ENCODE data around the gene TMEM243. TPM values are rescaled to one million over a fixed set of nuclear protein-coding genes. Genes with fewer than 3 reads are reported as not detected.

The TMEM243 gene
- total RNA-seq, 1 donor from 2014 or later = 25.4 TPM

- H3K27me3 ChIP-seq (ENCODE audit: insufficient read depth, low read length) = no peaks in the 10 kb centered on the region
- peaks cover 18% of the 10 kb centered on the region for H3K4me1 ChIP-seq (ENCODE audit: insufficient read depth, low read length)
- H3K36me3 Mint-ChIP-seq (ENCODE audit: low read depth, unreplicated experiment) = peaks cover 2% of the 10 kb centered on the region
- FAIRE-seq (no peak), DNase-seq (ENCODE audit: low read depth) (no peak)
- no peak overlapping the region for H2AFZ ChIP-seq (ENCODE audit: low read depth, low read length)
- no peaks in the 10 kb centered on the region for H3K27me3 Mint-ChIP-seq (ENCODE audit: low read depth, unreplicated experiment)
- H3K79me2 ChIP-seq (ENCODE audit: insufficient read depth, low read length) = peaks cover 67% of the 10 kb centered on the region
- H3K27ac ChIP-seq (ENCODE audit: low read depth, low read length) = peak overlapping the region; percentile 87
- peak overlapping the region; percentile 99 for H3K4me3 Mint-ChIP-seq (ENCODE audit: unreplicated experiment)
- peak overlapping the region; percentile 89 for H3K4me2 ChIP-seq (ENCODE audit: low read length)
- H3K9ac ChIP-seq (ENCODE audit: low read length) = peak overlapping the region; percentile 99
- no peaks in the 10 kb centered on the region for H3K36me3 ChIP-seq (ENCODE audit: insufficient read depth, low read length)
- no peak for TF ChIP-seq CTCF (IDR thresholded peaks at IDR 0.05; ENCODE audit: insufficient read depth, low read depth, low read length)
- no peak for TF ChIP-seq EZH2 (IDR thresholded peaks at IDR 0.05; ENCODE audit: insufficient read depth, low read length)
- no peaks in the 10 kb centered on the region for H3K9me3 ChIP-seq (ENCODE audit: insufficient read depth, low read depth, low read length)
- H4K20me1 ChIP-seq (ENCODE audit: insufficient read depth, low read length) = peaks cover 52% of the 10 kb centered on the region
- H3K4me3 ChIP-seq (ENCODE audit: insufficient read depth, low read depth, low read length) = peak overlapping the region; percentile 87
- H3K9me3 Mint-ChIP-seq (ENCODE audit: unreplicated experiment) = no peaks in the 10 kb centered on the region
- peak overlapping the region; percentile 10 for H3K27ac Mint-ChIP-seq (ENCODE audit: unreplicated experiment)
- peaks cover 26% of the 10 kb centered on the region for H3K4me1 Mint-ChIP-seq (ENCODE audit: low read depth, unreplicated experiment)
These were observed 65.0 kb downstream of the TMEM243 start for GRCh38 chr7:87154569-87154968.

DNA sequence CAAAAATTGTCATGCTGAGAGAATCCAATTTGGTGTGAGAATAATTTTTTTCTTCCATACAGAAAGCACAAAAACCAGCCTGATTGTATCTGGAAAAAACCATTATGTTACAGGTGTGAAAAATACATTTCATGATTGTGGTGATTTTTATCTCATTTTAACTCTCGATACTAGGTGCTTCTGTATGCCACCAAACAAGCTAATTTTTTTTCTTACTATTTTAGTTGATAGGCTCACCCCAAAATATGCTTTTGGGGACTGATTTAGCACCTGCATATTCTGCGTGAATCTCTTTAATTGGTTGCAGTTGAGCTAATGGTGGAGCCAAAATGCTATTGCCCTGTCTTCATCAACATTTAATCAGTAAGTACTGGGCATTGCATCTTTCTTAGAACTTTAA lies 65.4 kb downstream of the TMEM243 start:
- peak overlapping the region; percentile 87 for H3K4me3 ChIP-seq (ENCODE audit: insufficient read depth, low read depth, low read length)
- peak overlapping the region; percentile 99 for H3K9ac ChIP-seq (ENCODE audit: low read length)
- peaks cover 63% of the 10 kb centered on the region for H3K79me2 ChIP-seq (ENCODE audit: insufficient read depth, low read length)
- no peaks in the 10 kb centered on the region for H3K27me3 ChIP-seq (ENCODE audit: insufficient read depth, low read length)
- FAIRE-seq (no peak), DNase-seq (ENCODE audit: low read depth) (no peak)
- Mint-ChIP-seq H3K36me3 (ENCODE audit: low read depth, unreplicated experiment) (peaks cover 2% of the 10 kb centered on the region), H3K4me1 (ENCODE audit: low read depth, unreplicated experiment) (peaks cover 25% of the 10 kb centered on the region), H3K27me3 (ENCODE audit: low read depth, unreplicated experiment) (no peaks in the 10 kb centered on the region), H3K4me3 (ENCODE audit: unreplicated experiment) (peak overlapping the region; percentile 99), H3K27ac (ENCODE audit: unreplicated experiment) (no peak overlapping the region), H3K9me3 (ENCODE audit: unreplicated experiment) (no peaks in the 10 kb centered on the region)
- peak overlapping the region; percentile 87 for H3K27ac ChIP-seq (ENCODE audit: low read depth, low read length)
- no peaks in the 10 kb centered on the region for H3K36me3 ChIP-seq (ENCODE audit: insufficient read depth, low read length)
- peaks cover 49% of the 10 kb centered on the region for H4K20me1 ChIP-seq (ENCODE audit: insufficient read depth, low read length)
- H3K9me3 ChIP-seq (ENCODE audit: insufficient read depth, low read depth, low read length) = no peaks in the 10 kb centered on the region
- H3K4me1 ChIP-seq (ENCODE audit: insufficient read depth, low read length) = peaks cover 18% of the 10 kb centered on the region
- TF ChIP-seq EZH2 (IDR thresholded peaks at IDR 0.05; ENCODE audit: insufficient read depth, low read length) (no peak), CTCF (IDR thresholded peaks at IDR 0.05; ENCODE audit: insufficient read depth, low read depth, low read length) (no peak)
- H2AFZ ChIP-seq (ENCODE audit: low read depth, low read length) = no peak overlapping the region
- H3K4me2 ChIP-seq (ENCODE audit: low read length) = peak overlapping the region; percentile 89

DNA sequence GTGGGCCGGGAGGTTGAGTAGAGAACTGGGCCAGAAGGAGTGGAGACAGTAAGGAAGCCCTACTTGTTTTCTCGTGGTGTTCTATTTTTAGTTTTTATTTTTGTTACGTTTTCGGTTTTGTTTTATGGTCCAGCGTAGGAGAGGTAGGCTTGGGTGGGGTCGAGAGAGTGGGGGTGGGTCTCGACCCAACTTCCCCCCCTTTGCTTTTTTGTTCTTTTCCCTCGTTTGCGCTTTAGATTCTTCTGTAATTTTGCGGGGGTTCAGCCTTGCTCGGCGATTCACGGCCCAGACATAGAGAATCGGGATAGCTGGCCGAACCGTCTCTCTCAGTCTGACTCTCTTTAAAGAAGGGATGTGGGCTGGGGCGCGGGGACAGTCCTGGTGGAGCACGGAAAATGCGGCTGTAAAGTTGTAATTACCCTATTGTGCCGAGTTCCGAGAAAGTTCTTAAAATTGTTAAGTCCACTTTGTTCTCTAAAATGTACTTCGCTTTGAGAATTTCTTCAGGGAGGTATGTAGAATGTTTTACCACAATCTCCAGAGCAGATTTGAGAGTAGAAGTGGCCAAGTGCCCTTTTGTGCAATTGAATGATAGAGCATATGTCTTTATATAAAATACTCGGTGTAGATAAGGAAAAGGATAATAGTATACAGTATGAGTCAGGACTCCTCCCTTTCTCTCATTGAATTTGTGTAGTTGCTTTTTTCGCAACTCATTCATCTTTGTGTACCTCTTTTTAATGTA lies 66.5 kb downstream of the TMEM243 start:
- Histone ChIP-seq H3K4me3 (ENCODE audit: insufficient read depth, low read depth, low read length) (peak overlapping the region; percentile 87), H2AFZ (ENCODE audit: low read depth, low read length) (peak overlapping the region; percentile 70), H3K9ac (ENCODE audit: low read length) (peak overlapping the region; percentile 99), H3K27ac (ENCODE audit: low read depth, low read length) (peak overlapping the region; percentile 87), H3K4me1 (ENCODE audit: insufficient read depth, low read length) (peaks cover 18% of the 10 kb centered on the region), H4K20me1 (ENCODE audit: insufficient read depth, low read length) (peaks cover 43% of the 10 kb centered on the region), H3K9me3 (ENCODE audit: insufficient read depth, low read depth, low read length) (no peaks in the 10 kb centered on the region), H3K27me3 (ENCODE audit: insufficient read depth, low read length) (no peaks in the 10 kb centered on the region), H3K4me2 (ENCODE audit: low read length) (peak overlapping the region; percentile 89), H3K36me3 (ENCODE audit: insufficient read depth, low read length) (no peaks in the 10 kb centered on the region), H3K79me2 (ENCODE audit: insufficient read depth, low read length) (peaks cover 52% of the 10 kb centered on the region)
- peaks cover 2% of the 10 kb centered on the region for H3K36me3 Mint-ChIP-seq (ENCODE audit: low read depth, unreplicated experiment)
- no peaks in the 10 kb centered on the region for H3K27me3 Mint-ChIP-seq (ENCODE audit: low read depth, unreplicated experiment)
- no peaks in the 10 kb centered on the region for H3K9me3 Mint-ChIP-seq (ENCODE audit: unreplicated experiment)
- peak overlapping the region; percentile 99 for H3K4me3 Mint-ChIP-seq (ENCODE audit: unreplicated experiment)
- H3K27ac Mint-ChIP-seq (ENCODE audit: unreplicated experiment) = peak overlapping the region; percentile 99
- no peak for FAIRE-seq
- TF ChIP-seq EZH2 (IDR thresholded peaks at IDR 0.05; ENCODE audit: insufficient read depth, low read length) = no peak
- TF ChIP-seq CTCF (IDR thresholded peaks at IDR 0.05; ENCODE audit: insufficient read depth, low read depth, low read length) = no peak
- peaks cover 24% of the 10 kb centered on the region for H3K4me1 Mint-ChIP-seq (ENCODE audit: low read depth, unreplicated experiment)
- no peak for DNase-seq (ENCODE audit: low read depth)
